CD14-positive monocyte (primary cell): ENCODE results near the gene MBNL2. TPM values are rescaled to one million over a fixed set of nuclear protein-coding genes. Genes with fewer than 3 reads are reported as not detected.

ENCODE experiments used
- DNase-seq, 3 donors: peaks; one replicate each; pipeline ENCODE4 v3.0.0-alpha.2; 2011 to 2022
- H2AFZ ChIP-seq: 2 replicates; pipeline ENCODE4 v1.6.0; 2012; ENCODE audit warnings: mild to moderate bottlenecking, low read depth, low read length, inconsistent platforms; ENCODE audit not compliant: insufficient read depth, poor library complexity, severe bottlenecking
- H3K27ac ChIP-seq, 2 donors: 1 replicate in 1 of 2; 2 replicates in 1 of 2; pipeline ENCODE4 v1.5.1; 2012 to 2013; ENCODE audit warnings: low read length in 2 of 2, control low read depth in 1 of 2, inconsistent platforms in 1 of 2, low read depth in 1 of 2, mild to moderate bottlenecking in 1 of 2
- H3K27me3 ChIP-seq, 2 donors: one replicate each; pipeline versions ENCODE4 v1.6.0 to v1.6.1; 2011 to 2013; ENCODE audit warnings: low read length in 2 of 2; ENCODE audit not compliant: control insufficient read depth in 2 of 2, insufficient read depth in 2 of 2
- H3K36me3 ChIP-seq, 2 donors: replicated peaks in 1 of 2; 1 replicate in 1 of 2; 2 replicates in 1 of 2; pipeline versions ENCODE4 v1.5.1 to v1.6.1; 2012 to 2013; ENCODE audit warnings: low read length in 2 of 2, control low read depth in 1 of 2, inconsistent platforms in 1 of 2, mild to moderate bottlenecking in 1 of 2; ENCODE audit not compliant: insufficient read depth in 2 of 2, control insufficient read depth in 1 of 2
- H3K4me1 ChIP-seq, 2 donors: 1 replicate in 1 of 2; 2 replicates in 1 of 2; pipeline versions ENCODE4 v1.5.1 to v1.6.1; 2012 to 2013; ENCODE audit warnings: low read length in 2 of 2, control low read depth in 1 of 2, inconsistent platforms in 1 of 2, mild to moderate bottlenecking in 1 of 2, moderate library complexity in 1 of 2; ENCODE audit not compliant: insufficient read depth in 2 of 2, control insufficient read depth in 1 of 2
- H3K4me2 ChIP-seq: replicated peaks from 2 replicates; pipeline ENCODE3; 2012; ENCODE audit warnings: low read length, moderate library complexity, mild to moderate bottlenecking; ENCODE audit not compliant: poor library complexity, severe bottlenecking; ENCODE audit errors: extremely low read depth
- H3K4me3 ChIP-seq, 3 experiments: fragments of 200-600 bp in 1 of 3; sonication (generic) in 1 of 3; replicated peaks in 1 of 3; 1 replicate in 2 of 3; 2 replicates in 1 of 3; pipeline ENCODE4 v1.5.1; 2011 to 2013; ENCODE audit warnings: low read length in 3 of 3, mild to moderate bottlenecking in 3 of 3, control low read depth in 2 of 3, low read depth in 2 of 3, inconsistent platforms in 1 of 3, moderate library complexity in 1 of 3
- H3K79me2 ChIP-seq: 2 replicates; pipeline ENCODE4 v1.6.0; 2012; ENCODE audit warnings: mild to moderate bottlenecking, control low read depth, inconsistent platforms, low read length, moderate library complexity; ENCODE audit not compliant: insufficient read depth
- H3K9ac ChIP-seq: 2 replicates; pipeline ENCODE4 v1.6.0; 2017; ENCODE audit warnings: low read length, mild to moderate bottlenecking; ENCODE audit not compliant: insufficient read depth, poor library complexity, severe bottlenecking
- H3K9me3 ChIP-seq, 2 donors: replicated peaks in 1 of 2; 1 replicate in 1 of 2; 2 replicates in 1 of 2; pipeline versions ENCODE4 v1.5.1 to v1.6.1; 2012 to 2013; ENCODE audit warnings: low read length in 2 of 2, control low read depth in 1 of 2; ENCODE audit not compliant: control insufficient read depth in 1 of 2, insufficient read depth in 1 of 2
- H4K20me1 ChIP-seq: 2 replicates; pipeline ENCODE4 v1.6.0; 2012; ENCODE audit warnings: mild to moderate bottlenecking, low read length, control low read depth, moderate library complexity; ENCODE audit not compliant: insufficient read depth
- H3K27ac Mint-ChIP-seq, 7 donors: one replicate each; pipeline ENCODE4 v1.8.0; 2020; ENCODE audit warnings: mild to moderate bottlenecking in 7 of 7, mixed read lengths in 7 of 7, moderate library complexity in 6 of 7, inconsistent platforms in 2 of 7
- H3K27me3 Mint-ChIP-seq, 3 donors: one replicate each; pipeline ENCODE4 v1.8.0; 2021 to 2022; ENCODE audit warnings: low read depth in 3 of 3, mild to moderate bottlenecking in 3 of 3, mixed read lengths in 3 of 3, moderate library complexity in 3 of 3, inconsistent platforms in 1 of 3
- H3K36me3 Mint-ChIP-seq, 2 donors: one replicate each; pipeline ENCODE4 v1.8.0; 2020; ENCODE audit warnings: mixed read lengths in 2 of 2, inconsistent platforms in 1 of 2, mild to moderate bottlenecking in 1 of 2
- H3K4me1 Mint-ChIP-seq: one replicate; pipeline ENCODE4 v1.8.0; 2020; ENCODE audit warnings: mild to moderate bottlenecking, mixed read lengths
- H3K4me3 Mint-ChIP-seq, 2 donors: one replicate each; pipeline ENCODE4 v1.8.0; 2020; ENCODE audit warnings: mild to moderate bottlenecking in 2 of 2, mixed read lengths in 2 of 2, moderate library complexity in 1 of 2
- H3K9me3 Mint-ChIP-seq, 7 donors: one replicate each; pipeline ENCODE4 v1.8.0; 2020 to 2022; ENCODE audit warnings: mixed read lengths in 7 of 7, mild to moderate bottlenecking in 6 of 7, moderate library complexity in 6 of 7, inconsistent platforms in 2 of 7
- WGBS: methylation state at CpG from one replicate; pipeline ENCODE4 v1.1.5; 2013; ENCODE audit warnings: missing lambda C conversion rate; ENCODE audit not compliant: insufficient coverage; 5-methylcytosine and 5-hydroxymethylcytosine counted together
- intact Hi-C, 2 donors: fragments of 100-400 bp; cut with micrococcal nuclease; formaldehyde crosslinking; loops; one replicate each; pipeline versions ENCODE4 v1.15.0 to v1.15.1; 2023
- polyA plus RNA-seq, 3 donors: library from polyadenylated mRNA; depleted of rRNA in 1 of 3; unstranded in 2 of 3; stranded (reverse) in 1 of 3; fragments of 300-500 nt in 2 of 3; fragments of >200 nt in 1 of 3; fragmentation: Illumina TruSeq in 2 of 3; gene quantifications; 1 replicate in 2 of 3; 2 replicates in 1 of 3; pipeline ENCODE4 v1.2.3, GENCODE V29; 2012 to 2021
- TF ChIP-seq, protein P1 (sequence below): fragments of 200-600 bp; IDR thresholded peaks from one replicate; pipeline ENCODE4 v1.8.0; 2022; ENCODE audit warnings: antibody characterized with exemption, mild to moderate bottlenecking

MBNL2 gene
- polyA plus RNA-seq, 3 donors, result 8.5 to 15.5 (median 13.4) TPM

DNA sequence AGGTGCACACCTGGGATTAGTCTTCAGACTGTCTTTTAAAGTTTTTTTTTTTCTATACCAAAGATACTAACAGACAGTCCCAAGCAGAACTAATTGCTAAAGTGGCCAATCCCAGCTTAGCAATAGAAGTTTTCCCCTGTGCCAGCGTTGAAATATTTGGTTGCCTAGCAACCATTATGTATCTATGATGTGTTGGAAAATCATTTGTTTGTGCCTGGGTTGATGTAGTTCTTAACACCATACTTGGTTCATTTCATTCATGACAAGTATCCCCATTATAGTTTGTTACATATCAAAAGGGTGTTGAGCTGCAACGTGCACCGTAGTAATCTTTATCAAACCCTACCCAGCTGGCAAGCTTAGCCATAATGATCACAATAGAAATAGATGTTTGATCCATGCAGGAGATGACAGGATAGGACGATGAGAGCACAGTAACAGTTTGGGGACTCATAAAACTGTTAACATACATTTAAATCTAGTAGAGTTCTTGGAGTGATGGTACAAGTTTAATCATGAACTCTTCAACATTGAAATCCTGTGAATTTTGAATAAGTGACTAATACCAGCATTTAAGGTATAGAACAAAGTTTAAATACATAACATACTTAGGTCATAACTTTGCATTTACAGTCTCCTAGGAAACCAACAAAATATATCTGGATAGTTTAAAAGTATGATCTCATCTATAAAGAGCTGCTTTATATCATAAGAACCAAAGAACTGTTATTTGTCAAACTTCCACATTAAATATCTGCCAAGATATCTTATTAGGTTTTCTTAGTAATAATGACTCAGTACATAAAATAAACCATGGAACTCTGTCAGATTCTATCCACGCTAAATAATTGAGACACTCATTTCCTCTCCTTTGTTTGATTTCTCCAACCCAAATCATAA lies 73.4 kb downstream of the MBNL2 start:
- no CpG with 5 or more reads among the region's 5 CpGs for WGBS
- no peak for DNase-seq
- Histone ChIP-seq H3K9me3 (no peaks in the 10 kb centered on the region), H3K27ac (no peak overlapping the region), H4K20me1 (peaks cover 71% of the 10 kb centered on the region), H3K4me1 (no peaks in the 10 kb centered on the region), H3K4me3 (no peak overlapping the region), H2AFZ (no peak overlapping the region), H3K79me2 (no peaks in the 10 kb centered on the region), H3K36me3 (peaks cover 3 to 14% of the 10 kb centered on the region in 2 donors), H3K9ac (no peak overlapping the region), H3K27me3 (no peaks in the 10 kb centered on the region), H3K4me2 (no peak overlapping the region)
- H3K27ac Mint-ChIP-seq, result no peak overlapping the region
- H3K4me3 Mint-ChIP-seq, result no peak overlapping the region
- no peaks in the 10 kb centered on the region for H3K4me1 Mint-ChIP-seq
- no peaks in the 10 kb centered on the region for H3K27me3 Mint-ChIP-seq
- peaks cover 0 to 5% (median 0%) of the 10 kb centered on the region in 7 donors for H3K9me3 Mint-ChIP-seq
- intact Hi-C loops, result no loop called here
- H3K36me3 Mint-ChIP-seq, result peaks cover 6 to 16% of the 10 kb centered on the region in 2 donors
- TF ChIP-seq, protein P1, sequence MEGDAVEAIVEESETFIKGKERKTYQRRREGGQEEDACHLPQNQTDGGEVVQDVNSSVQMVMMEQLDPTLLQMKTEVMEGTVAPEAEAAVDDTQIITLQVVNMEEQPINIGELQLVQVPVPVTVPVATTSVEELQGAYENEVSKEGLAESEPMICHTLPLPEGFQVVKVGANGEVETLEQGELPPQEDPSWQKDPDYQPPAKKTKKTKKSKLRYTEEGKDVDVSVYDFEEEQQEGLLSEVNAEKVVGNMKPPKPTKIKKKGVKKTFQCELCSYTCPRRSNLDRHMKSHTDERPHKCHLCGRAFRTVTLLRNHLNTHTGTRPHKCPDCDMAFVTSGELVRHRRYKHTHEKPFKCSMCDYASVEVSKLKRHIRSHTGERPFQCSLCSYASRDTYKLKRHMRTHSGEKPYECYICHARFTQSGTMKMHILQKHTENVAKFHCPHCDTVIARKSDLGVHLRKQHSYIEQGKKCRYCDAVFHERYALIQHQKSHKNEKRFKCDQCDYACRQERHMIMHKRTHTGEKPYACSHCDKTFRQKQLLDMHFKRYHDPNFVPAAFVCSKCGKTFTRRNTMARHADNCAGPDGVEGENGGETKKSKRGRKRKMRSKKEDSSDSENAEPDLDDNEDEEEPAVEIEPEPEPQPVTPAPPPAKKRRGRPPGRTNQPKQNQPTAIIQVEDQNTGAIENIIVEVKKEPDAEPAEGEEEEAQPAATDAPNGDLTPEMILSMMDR, result no peak

DNA sequence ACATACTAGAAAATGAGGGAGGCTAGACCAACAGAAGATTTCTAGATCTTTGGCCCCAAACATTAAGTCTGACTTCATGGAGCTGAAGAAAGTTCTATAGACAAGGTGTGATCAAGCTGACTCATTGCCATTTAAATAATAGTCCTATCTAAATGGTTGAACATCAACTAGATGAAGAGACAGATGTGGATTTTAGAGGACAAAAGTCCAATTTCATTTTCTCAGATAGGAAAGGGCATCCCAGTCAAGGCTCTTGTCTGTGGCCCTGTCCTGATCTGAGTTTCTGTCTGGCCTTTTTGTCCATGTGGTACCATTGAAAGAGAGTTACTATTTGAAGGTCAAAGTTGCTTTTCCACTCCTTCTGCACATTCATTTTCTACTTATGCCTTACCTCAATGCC lies 74.6 kb downstream of the MBNL2 start:
- peaks cover 73% of the 10 kb centered on the region for H4K20me1 ChIP-seq
- H3K4me1 Mint-ChIP-seq, result no peaks in the 10 kb centered on the region
- H3K27me3 ChIP-seq, result no peaks in the 10 kb centered on the region
- no peaks in the 10 kb centered on the region for H3K9me3 Mint-ChIP-seq
- no peaks in the 10 kb centered on the region for H3K79me2 ChIP-seq
- DNase-seq, result no peak
- no peaks in the 10 kb centered on the region for H3K27me3 Mint-ChIP-seq
- H3K27ac ChIP-seq, result no peak overlapping the region
- peaks cover 6 to 12% of the 10 kb centered on the region in 2 donors for H3K36me3 Mint-ChIP-seq
- H3K9ac ChIP-seq, result no peak overlapping the region
- H3K4me1 ChIP-seq, result no peaks in the 10 kb centered on the region
- no peak overlapping the region for H3K27ac Mint-ChIP-seq
- H3K4me3 ChIP-seq, result no peak overlapping the region
- TF ChIP-seq, protein P1, result no peak
- H3K4me3 Mint-ChIP-seq, result no peak overlapping the region
- H2AFZ ChIP-seq, result no peak overlapping the region
- intact Hi-C loops, result no loop called here
- no peak overlapping the region for H3K4me2 ChIP-seq
- no peaks in the 10 kb centered on the region for H3K9me3 ChIP-seq
- H3K36me3 ChIP-seq, result peaks cover 3 to 10% of the 10 kb centered on the region in 2 donors
